Esophagus muscularis mucosa (tissue), 4 donors: Measurements from ENCODE around the gene MYO16. TPM values are rescaled to one million over a fixed set of nuclear protein-coding genes. Genes with fewer than 3 reads are reported as not detected.

ENCODE experiments used
- DNase-seq: peaks from one replicate; pipeline ENCODE4 v3.0.0-alpha.2; 2017; ENCODE audit errors: extremely low spot score
- H3K27ac ChIP-seq, 4 donors: fragments of 200-600 bp; sonication (generic); replicated peaks in 1 of 4; 1 replicate in 3 of 4; 2 replicates in 1 of 4; pipeline ENCODE4 v1.5.1; 2016 to 2019; ENCODE audit warnings: mild to moderate bottlenecking in 1 of 4
- H3K27me3 ChIP-seq, 4 donors: fragments of 200-600 bp; sonication (generic); one replicate each; pipeline versions ENCODE4 v1.5.1 to v1.6.0; 2016 to 2019
- H3K36me3 ChIP-seq, 4 donors: fragments of 200-600 bp; sonication (generic); one replicate each; pipeline ENCODE4 v1.5.1; 2016 to 2019
- H3K4me1 ChIP-seq, 4 donors: fragments of 200-600 bp; sonication (generic); one replicate each; pipeline ENCODE4 v1.5.1; 2016 to 2019
- H3K4me3 ChIP-seq, 4 donors: fragments of 200-600 bp; sonication (generic); 1 replicate in 2 of 4; 2 replicates in 2 of 4; pipeline ENCODE4 v1.5.1; 2016 to 2019; ENCODE audit warnings: mild to moderate bottlenecking in 4 of 4, moderate library complexity in 1 of 4
- H3K9me3 ChIP-seq, 4 donors: fragments of 200-600 bp; sonication (generic); 1 replicate in 3 of 4; 2 replicates in 1 of 4; pipeline ENCODE4 v1.5.1; 2016 to 2019
- EP300 ChIP-seq: sonication (generic); formaldehyde crosslinking; IDR thresholded peaks from one replicate; pipeline ENCODE4 v1.6.1; 2017; ENCODE audit warnings: antibody characterized with exemption
- POLR2A ChIP-seq: fragments of 450-650 bp; IDR thresholded peaks from one replicate; pipeline ENCODE4 v1.6.1; 2017; ENCODE audit warnings: antibody characterized with exemption, moderate library complexity, mild to moderate bottlenecking, low read depth
- POLR2AphosphoS5 ChIP-seq, 2 donors: sonication (generic); formaldehyde crosslinking; IDR thresholded peaks; one replicate each; pipeline ENCODE4 v1.6.1; 2017; ENCODE audit warnings: antibody characterized with exemption in 2 of 2
- WGBS: methylation state at CpG from one replicate; pipeline ENCODE4 v1.1.5; 2018; 5-methylcytosine and 5-hydroxymethylcytosine counted together
- intact Hi-C: fragments of 100-400 bp; cut with DNase I; formaldehyde crosslinking; loops from one replicate; pipeline ENCODE4 v1.15.1; 2023
- total RNA-seq, 4 donors: library from RNA; depleted of rRNA; stranded (reverse); fragments of >200 nt; gene quantifications; one replicate each; pipeline versions ENCODE4 v1.1.0 to v1.2.1, GENCODE V29; 2016
- TF ChIP-seq, protein P1 (sequence below), 3 experiments: fragments of 200-600 bp in 2 of 3; fragments of 450-650 bp in 1 of 3; sonication (generic) in 2 of 3; IDR thresholded peaks; one replicate each; pipeline ENCODE4 v1.5.1; 2017 to 2019; ENCODE audit warnings: antibody characterized with exemption in 3 of 3, mild to moderate bottlenecking in 2 of 3, moderate library complexity in 1 of 3

MYO16 gene
- total RNA-seq, 4 donors from 2014 or later = 1.2 to 3.7 (median 1.8) TPM

DNA sequence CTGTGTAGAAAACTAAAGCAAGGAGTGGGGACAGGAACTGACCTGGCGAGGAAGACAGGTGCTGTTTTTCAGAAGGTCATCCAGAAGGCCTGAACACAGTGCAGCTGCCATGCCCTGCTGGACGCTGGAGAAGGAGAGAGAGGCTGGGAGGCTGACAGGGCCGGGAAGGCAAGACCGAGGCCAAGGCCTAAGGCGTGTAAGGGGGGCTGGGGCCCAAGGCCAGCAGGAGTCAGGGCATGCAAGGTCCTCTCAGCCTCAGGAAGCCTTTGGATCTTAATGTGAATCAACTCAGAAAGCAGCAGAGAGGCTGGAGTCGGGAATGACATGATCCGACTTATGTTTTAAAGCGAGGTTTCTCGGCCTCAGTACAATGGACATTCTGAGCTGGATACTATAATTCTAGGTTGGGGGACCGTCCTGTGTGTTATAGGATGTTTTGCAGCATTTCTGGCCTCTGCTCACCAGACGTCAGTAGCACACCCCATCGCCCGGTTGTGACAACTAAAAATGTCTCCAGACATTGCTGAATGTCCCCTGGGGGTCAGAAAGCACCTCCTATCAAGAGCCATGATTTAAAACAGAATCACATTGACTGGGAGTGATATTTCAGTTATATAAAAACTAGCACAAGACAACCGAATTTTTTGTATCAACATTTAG, 530.4 kb downstream of the MYO16 start:
- H3K4me1 ChIP-seq = peaks cover 6 to 38% (median 30%) of the 10 kb centered on the region in 4 donors
- peak overlapping the region in 1 of 4 donors; percentile 24 for H3K27ac ChIP-seq
- no peak overlapping the region for H3K4me3 ChIP-seq
- H3K36me3 ChIP-seq = no peaks in the 10 kb centered on the region
- WGBS = 87% methylated on average over 14 of the region's 14 CpGs
- TF ChIP-seq POLR2A (no peak), POLR2AphosphoS5 (IDR thresholded peaks at IDR 0.05) (no peak), EP300 (no peak)
- TF ChIP-seq, protein P1, sequence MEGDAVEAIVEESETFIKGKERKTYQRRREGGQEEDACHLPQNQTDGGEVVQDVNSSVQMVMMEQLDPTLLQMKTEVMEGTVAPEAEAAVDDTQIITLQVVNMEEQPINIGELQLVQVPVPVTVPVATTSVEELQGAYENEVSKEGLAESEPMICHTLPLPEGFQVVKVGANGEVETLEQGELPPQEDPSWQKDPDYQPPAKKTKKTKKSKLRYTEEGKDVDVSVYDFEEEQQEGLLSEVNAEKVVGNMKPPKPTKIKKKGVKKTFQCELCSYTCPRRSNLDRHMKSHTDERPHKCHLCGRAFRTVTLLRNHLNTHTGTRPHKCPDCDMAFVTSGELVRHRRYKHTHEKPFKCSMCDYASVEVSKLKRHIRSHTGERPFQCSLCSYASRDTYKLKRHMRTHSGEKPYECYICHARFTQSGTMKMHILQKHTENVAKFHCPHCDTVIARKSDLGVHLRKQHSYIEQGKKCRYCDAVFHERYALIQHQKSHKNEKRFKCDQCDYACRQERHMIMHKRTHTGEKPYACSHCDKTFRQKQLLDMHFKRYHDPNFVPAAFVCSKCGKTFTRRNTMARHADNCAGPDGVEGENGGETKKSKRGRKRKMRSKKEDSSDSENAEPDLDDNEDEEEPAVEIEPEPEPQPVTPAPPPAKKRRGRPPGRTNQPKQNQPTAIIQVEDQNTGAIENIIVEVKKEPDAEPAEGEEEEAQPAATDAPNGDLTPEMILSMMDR (IDR thresholded peaks at IDR 0.05) = no peak
- intact Hi-C loops = loop anchor here (5.0 kb wide), 2 partner anchors 38 to 98 kb away; no protein-coding TSS in a partner anchor
- peak; percentile 89 for DNase-seq
- H3K9me3 ChIP-seq = no peaks in the 10 kb centered on the region
- no peaks in the 10 kb centered on the region for H3K27me3 ChIP-seq

DNA sequence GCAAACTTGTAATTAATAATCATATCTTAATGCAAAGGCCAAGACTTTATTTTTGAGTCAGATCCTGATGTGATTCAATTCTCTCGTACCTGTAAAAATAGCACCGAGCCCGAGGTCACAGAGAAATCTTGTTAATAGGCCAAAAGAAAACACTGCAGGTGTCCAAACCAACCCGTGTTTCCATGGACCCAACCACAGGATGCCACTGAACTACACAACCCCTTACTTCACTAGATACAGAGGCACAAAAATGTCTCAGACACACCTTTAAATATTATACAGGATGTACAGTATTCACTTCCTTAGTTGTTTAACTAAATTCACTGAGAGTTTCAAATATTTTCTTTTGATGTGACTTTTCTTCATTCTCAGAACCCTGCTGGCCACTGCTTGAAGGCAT, 530.9 kb downstream of the MYO16 start:
- 96% methylated on average over 4 of the region's 4 CpGs for WGBS
- H3K27ac ChIP-seq = no peak overlapping the region
- no peaks in the 10 kb centered on the region for H3K9me3 ChIP-seq
- peak; percentile 50 for DNase-seq
- H3K36me3 ChIP-seq = no peaks in the 10 kb centered on the region
- no peaks in the 10 kb centered on the region for H3K27me3 ChIP-seq
- H3K4me1 ChIP-seq = peaks cover 6 to 33% (median 24%) of the 10 kb centered on the region in 4 donors
- TF ChIP-seq POLR2A (no peak), POLR2AphosphoS5 (IDR thresholded peaks at IDR 0.05) (no peak), EP300 (no peak)
- TF ChIP-seq, protein P1 (IDR thresholded peaks at IDR 0.05) = no peak
- no peak overlapping the region for H3K4me3 ChIP-seq
- intact Hi-C loops = loop anchor here (5.0 kb wide), 1 partner anchor 37 kb away; no protein-coding TSS in a partner anchor

DNA sequence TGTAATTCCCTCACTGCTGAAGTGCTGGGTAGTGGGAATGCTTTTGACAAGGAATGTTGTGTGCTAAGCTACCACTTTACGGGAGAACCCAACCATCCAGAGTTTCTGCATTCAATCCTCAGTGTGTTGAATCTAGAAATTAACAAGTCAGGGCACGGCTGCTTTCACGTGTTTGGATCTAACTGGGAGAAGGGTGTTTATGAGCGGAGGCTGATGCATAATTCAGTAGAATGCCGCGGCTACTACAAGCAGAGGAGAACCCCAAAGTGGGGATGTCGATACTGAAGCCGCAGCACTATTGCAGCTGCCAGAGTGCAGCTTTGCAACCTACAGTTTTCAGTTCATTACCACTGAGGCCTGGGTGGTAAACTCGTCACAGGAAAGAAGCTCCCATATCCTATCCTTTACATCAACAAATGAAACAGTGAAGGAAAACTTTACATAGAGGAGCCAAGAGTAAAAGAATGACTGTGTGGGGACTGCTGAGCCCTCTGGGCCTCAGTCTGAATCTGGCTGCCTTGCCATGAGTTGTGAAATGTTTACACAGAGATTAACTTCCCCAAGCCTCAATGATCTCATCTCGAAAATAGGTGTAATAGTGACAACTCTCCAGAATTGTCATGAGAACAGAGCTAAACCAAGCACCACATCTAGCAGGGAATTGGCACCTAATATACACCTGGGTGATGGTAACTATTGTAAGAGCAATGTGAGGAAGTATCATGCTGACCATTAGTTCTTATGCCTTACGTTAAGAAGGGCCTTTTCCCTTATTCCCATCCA, 531.7 kb downstream of the MYO16 start:
- Histone ChIP-seq H3K27me3 (no peaks in the 10 kb centered on the region), H3K27ac (no peak overlapping the region), H3K4me1 (peaks cover 3 to 25% (median 17%) of the 10 kb centered on the region in 4 donors), H3K9me3 (no peaks in the 10 kb centered on the region), H3K36me3 (no peaks in the 10 kb centered on the region), H3K4me3 (no peak overlapping the region)
- 83% methylated on average over 11 of the region's 11 CpGs for WGBS
- TF ChIP-seq, protein P1 (IDR thresholded peaks at IDR 0.05) = no peak
- TF ChIP-seq EP300 (no peak), POLR2AphosphoS5 (IDR thresholded peaks at IDR 0.05) (no peak), POLR2A (no peak)
- intact Hi-C loops = loop anchor here (5.0 kb wide), 1 partner anchor 36 kb away; no protein-coding TSS in a partner anchor
- DNase-seq = peak; percentile 60

DNA sequence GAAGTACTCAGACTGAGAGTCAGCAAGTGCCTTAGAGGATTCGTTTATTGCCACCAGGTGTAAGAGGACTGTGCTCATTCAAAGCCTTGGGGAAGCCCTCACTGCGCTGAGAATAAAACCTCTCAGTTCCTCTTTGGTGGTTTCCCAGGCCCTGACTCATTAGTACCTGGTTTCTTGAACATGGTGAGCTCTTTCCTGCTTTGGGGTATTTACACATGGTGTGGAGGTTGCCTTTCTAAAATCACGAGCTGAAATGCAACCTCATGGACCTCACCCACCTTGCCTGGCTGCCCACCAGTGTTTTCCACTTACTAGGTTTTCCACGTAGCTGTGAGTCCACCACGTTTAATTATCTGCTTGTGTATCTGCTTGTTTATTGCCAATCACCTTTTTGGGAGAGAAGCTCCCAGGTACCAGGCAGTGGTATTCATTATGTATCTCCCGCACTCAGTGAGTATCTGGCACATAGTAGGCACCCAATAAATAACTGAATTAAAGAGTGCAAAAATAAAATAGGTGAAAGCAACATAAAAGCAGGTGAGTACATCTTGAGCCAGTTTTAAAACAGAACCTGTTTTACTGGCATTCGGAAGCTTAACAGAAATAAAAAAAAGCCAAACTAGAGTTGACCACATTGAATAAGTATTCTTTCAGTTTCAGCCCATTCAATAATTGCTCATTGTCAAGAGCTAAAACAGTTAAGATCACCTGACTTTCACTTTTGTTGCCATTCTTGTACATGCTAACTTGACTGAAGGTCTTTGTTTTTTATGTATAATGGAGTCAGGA, 533.0 kb downstream of the MYO16 start:
- no peak overlapping the region for H3K4me3 ChIP-seq
- H3K27ac ChIP-seq = no peak overlapping the region
- H3K9me3 ChIP-seq = no peaks in the 10 kb centered on the region
- intact Hi-C loops = loop anchor here (5.0 kb wide), 1 partner anchor 35 kb away; no protein-coding TSS in a partner anchor
- H3K4me1 ChIP-seq = peaks cover 0 to 12% (median 4%) of the 10 kb centered on the region in 4 donors
- TF ChIP-seq, protein P1 (IDR thresholded peaks at IDR 0.05) = no peak
- no peak for TF ChIP-seq POLR2A
- no peak for TF ChIP-seq POLR2AphosphoS5 (IDR thresholded peaks at IDR 0.05)
- TF ChIP-seq EP300 = no peak
- no peaks in the 10 kb centered on the region for H3K36me3 ChIP-seq
- no peaks in the 10 kb centered on the region for H3K27me3 ChIP-seq
- WGBS = 93% methylated on average over 7 of the region's 7 CpGs
- DNase-seq = peak; percentile 85
